Islet of Langerhans (tissue), 1 donor: ENCODE measurements around the gene COL4A4.
"Not testable (repeated sequence)": the region's sequence is repeated elsewhere in the genome, so short reads cannot be mapped to it uniquely, and the experiment has no call there.

Experiments
- FAIRE-seq: peaks from one replicate; lab custom pipeline; 2011; peaks lifted over from hg19 to GRCh38; lab: Jason Lieb, UNC

Gene COL4A4

DNA sequence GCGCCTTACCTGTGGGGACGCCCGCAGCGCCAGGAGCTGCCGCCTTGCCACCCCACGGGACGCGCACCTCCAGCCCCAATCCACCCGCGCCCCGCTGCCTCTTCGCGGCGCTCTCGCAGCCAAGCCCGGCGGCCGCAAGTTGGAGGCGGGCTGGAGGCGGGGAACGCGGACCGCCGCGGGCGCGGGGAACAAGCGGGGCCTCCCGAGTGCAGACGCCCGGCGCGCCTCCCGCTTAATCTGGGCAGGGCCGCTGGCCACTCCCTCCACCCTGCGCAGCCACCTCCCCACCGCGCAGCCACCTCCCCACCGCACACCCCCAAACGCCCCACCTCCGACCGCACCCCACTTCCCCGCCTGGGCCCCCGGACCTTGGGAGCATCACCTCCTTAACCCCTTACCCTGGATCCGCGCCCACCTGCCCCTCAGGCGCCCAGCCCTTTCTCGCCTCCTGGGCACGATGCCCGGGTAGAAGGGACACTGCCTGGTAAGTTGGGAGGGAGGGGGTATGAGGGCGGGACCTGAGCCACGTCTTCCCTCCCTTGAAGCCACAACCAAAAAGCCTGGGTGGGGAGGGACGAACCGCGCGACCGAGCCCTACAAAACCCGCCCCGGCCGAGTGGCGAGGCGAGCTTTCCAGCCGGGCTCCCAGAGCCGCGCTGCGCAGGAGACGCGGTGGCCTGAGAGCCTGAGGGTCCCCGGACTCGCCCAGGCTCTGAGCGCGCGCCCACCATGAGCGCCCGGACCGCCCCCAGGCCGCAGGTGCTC lies at the start of gene COL4A4, which contains the start of gene COL4A3:
TSS of gene COL4A4 (minus strand) at position 208 of the 765 bp plus-strand sequence. CDS start 16,722 bp downstream, outside the sequence.
TSS of gene COL4A3 (plus strand) at position 627 of the 765 bp plus-strand sequence. CDS start at position 730, 103 bp downstream.
- no peak for FAIRE-seq

DNA sequence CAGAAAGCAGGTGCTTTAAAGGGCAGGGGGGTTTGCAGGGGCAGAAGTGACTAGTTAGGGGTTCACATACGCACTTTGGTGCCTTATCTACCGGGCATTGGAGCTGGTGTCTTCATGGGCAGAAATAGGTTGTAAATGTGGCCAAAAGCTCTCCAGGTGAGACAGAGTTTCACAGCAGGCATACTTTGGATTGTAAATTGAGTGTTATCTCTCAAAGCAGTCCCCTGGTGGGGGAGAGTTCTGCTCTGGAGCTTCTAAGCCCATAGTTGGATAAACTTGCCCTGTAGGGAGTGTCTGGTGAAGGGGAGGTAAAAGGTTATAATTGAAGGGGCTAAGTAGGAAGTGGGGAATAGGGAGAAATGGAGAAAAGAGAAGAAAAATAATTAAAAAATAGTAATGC lies 43.6 kb upstream of the COL4A4 start:
- no peak for FAIRE-seq

DNA sequence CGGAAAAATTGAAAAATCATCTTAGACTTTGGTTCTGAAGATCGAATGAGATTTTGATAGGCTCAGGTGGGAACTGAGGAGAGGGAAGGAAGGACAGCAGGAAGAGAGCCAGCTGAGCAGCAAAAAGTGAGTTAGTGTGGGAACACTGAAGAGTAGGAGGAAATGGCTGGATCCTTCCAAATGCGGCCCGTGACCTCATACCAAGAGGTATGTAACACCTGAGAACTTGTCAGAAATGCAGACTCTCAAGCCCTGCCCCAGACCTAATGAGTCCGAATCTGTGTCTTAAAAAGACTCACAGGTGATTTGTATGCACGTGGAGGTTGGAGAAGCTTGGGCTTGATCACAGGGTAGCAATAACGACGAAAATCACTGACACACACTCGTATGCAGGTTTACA lies 42.4 kb upstream of the COL4A4 start:
- FAIRE-seq = no peak

- no peak for FAIRE-seq
Measured at GRCh38 chr2:227205701-227206100, 41.7 kb upstream of the COL4A4 start.

GRCh38 chr2:227204452-227204851 lies 40.4 kb upstream of the COL4A4 start:
- FAIRE-seq = no peak

GRCh38 chr2:227201771-227202170 lies 37.8 kb upstream of the COL4A4 start:
- no peak for FAIRE-seq

DNA sequence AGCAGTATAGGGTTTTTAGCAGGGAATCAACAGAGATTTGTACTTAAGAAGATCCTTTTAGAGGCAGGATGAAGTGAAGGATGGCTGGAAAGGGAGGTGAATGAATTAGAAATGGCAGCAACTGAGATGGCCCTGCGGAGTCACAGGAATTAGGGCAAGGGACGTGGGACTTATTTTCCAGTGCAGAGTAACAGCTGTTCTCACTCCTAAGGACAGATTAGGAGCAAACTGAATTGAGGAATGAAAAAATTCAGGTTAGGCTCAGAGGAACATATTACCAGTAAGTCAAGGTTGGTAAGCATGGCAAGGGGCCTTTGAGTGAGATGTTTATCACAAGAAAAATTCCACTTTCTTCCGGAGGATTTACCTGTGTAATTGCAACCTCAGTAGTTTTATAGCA lies 34.9 kb upstream of the COL4A4 start:
- no peak for FAIRE-seq

- FAIRE-seq = no peak
Measured at GRCh38 chr2:227194219-227194618, 30.2 kb upstream of the COL4A4 start.

DNA sequence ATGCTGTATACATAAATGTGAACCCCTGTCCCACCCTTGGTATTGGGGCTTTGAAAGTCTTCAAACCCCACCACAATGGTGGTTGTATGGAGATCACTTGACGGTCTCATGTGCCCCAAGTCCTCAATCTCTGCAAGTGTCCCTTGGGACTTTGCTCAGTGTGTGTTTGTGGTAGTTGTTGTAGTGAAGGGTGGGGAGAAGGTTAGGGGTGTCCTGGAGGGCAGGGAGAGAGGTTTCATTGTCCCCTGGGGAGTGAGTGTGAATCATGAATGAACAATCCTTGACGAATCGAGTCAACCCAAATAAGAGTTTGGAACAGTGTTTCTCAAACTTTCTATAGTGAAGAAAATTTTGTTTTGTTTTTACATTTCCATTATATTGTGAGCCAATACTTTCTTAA lies 28.5 kb upstream of the COL4A4 start:
- FAIRE-seq = no peak

DNA sequence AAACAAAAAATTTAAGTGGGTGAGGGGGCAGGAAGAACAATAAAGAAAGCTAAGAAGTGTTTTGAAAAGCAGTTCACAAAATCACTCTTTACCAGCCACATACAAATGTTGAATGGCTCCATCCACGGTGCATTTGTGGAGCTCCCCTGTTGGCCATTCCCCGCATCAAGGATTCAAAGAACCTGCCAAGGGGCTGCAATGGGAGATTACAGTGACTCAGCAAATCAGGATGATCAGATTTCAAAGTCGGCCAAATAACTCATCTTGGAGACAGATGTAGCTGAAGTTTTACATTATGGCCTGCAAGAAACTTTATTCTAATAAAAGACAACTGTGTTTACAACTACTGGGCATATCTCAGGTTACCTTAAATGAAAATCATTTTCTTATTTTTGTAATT lies 27.4 kb upstream of the COL4A4 start:
- FAIRE-seq = no peak

DNA sequence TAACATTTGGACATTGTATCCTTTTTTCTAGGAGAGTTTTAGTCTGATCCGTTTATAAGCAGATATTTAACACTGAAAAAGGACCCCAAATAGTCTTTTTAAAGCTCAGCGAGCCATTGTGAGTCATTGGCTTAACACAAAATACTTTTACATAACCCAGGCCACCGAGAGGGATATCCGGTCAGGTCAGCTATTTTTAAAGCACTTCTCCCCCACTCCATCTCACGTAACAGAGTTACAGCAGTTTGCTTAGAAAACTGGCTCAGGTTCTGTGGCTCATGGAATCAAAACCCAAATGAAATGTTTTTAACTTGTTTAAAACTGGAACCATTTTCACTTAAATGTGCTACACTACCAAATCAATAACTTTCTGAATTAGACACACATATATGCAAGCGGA lies 24.3 kb upstream of the COL4A4 start:
- FAIRE-seq = no peak

- no peak for FAIRE-seq
Measured at GRCh38 chr2:227186751-227187150, 22.7 kb upstream of the COL4A4 start.

- no peak for FAIRE-seq
Measured at GRCh38 chr2:227185615-227186232, 21.7 kb upstream of the COL4A4 start.

- no peak for FAIRE-seq
Measured at GRCh38 chr2:227183657-227184367, 19.8 kb upstream of the COL4A4 start.

GRCh38 chr2:227182765-227183164 lies 18.8 kb upstream of the COL4A4 start:
- no peak for FAIRE-seq

- no peak for FAIRE-seq
Measured at GRCh38 chr2:227180770-227181169, 16.8 kb upstream of the COL4A4 start.

DNA sequence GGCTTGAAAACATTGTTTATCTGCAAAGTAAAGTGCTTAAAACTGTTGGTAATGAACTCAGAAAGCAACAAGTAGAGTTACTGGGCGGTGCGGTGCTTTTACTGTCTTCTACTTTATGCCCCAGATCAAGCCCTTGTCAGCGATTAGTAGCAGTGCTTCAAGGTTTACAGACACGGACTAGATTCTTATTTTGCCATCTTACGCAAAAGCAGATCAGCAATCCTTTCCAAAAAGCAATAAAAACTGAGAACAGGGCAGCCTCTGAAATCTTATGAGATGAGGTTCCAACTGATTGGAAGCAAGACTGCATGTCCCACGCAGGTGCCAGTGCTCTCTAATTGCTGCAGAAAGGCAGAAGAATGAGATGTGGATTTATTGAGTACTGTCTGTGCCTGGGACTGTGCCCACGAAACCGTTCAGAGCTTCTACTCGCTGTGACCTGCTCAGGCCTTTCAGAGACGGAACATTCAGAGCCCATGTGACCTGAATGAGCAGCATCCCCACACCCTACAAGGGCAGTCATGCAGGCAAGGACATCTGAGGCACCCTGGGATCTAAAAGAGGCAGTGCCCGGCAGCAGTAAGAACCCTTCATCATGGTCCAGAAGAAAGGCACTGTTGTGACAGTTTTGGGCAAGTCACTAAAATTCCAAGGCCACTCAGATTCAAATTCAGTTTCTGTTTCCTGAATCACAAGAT lies 16.1 kb upstream of the COL4A4 start:
- no peak for FAIRE-seq

- no peak for FAIRE-seq
Measured at GRCh38 chr2:227177592-227178336, 13.8 kb upstream of the COL4A4 start.

DNA sequence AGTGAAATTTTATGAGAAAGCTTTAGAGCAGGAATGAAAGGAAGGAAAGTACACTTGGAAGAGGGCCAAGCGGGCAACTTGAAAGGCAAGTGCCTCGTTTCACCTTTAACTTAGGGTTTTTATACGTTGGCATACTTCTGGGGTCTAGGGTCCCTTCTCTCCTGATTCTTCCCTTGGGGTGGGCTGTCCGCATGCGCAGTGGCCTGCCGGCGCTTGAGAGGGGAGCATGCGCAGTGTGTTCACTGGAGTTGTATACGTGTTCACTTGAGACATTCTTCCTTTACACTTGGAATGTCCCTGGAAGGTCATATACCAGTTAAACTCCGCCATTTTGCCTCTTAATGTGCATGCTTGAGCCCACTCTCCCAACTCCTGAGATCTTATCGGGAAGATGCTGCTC lies 7.8 kb upstream of the COL4A4 start:
- FAIRE-seq = not testable (repeated sequence)

GRCh38 chr2:227164763-227165291 lies 822 bp upstream of the COL4A4 start:
- FAIRE-seq = no peak

DNA sequence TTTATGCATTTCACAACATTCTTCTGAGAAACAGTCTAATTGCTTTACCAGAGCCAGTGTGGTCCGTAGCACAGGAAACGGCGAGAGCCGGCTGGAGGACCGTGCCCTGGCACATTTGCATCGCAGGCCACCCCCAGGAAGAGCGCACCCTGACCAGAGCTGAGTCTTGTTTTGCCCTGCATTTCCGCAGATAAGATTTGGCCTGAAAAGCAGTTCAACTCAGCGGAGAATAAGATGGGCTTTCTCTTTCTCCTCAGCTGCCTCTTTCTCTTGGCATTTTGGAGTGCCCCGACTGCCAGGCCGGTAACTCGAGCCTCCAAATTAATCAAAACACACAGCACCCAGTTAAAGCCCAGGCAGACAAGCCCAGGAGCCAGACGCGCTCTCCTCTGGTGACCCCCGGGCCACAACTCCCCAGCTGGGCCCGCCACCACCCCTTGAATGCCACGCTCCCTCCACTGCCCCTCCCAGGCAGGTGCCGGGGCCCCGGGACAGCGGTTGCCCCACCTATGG lies 464 bp downstream of the COL4A4 start:
- no peak for FAIRE-seq
